Activated CD8-positive, alpha-beta memory T cell treated with anti-CD3 and anti-CD28 coated beads, Interleukin-2, amount 50 U/mL, for 1 hour (primary cell): ENCODE measurements around the gene KRT17.
A peak's percentile ranks its signal among the peaks of the same experiment; 100 is the strongest.

Source experiments
- DNase-seq: peaks from one replicate; pipeline ENCODE4 v3.0.0-alpha.2; 2020; ENCODE audit errors: extremely low read depth

Gene KRT17

GRCh38 chr17:41624208-41625101 lies at the start of gene KRT17:
KRT17 (minus strand) TSS chr17:41624575; CDS start chr17:41624509, 66 bp downstream.
- no peak for DNase-seq

GRCh38 chr17:41672153-41672552 lies 47.8 kb upstream of the KRT17 start:
- no peak for DNase-seq

GRCh38 chr17:41667280-41668041 lies 43.1 kb upstream of the KRT17 start:
- no peak for DNase-seq

- DNase-seq, result peak; percentile 53
Measured at GRCh38 chr17:41666708-41667279, 42.4 kb upstream of the KRT17 start.

GRCh38 chr17:41666237-41666641 lies 41.9 kb upstream of the KRT17 start:
- DNase-seq, result no peak

- peak; percentile 55 for DNase-seq
Measured at GRCh38 chr17:41665566-41666236, 41.3 kb upstream of the KRT17 start.

- DNase-seq, result no peak
Measured at GRCh38 chr17:41664587-41665565, 40.5 kb upstream of the KRT17 start.

GRCh38 chr17:41664172-41664457 lies 39.7 kb upstream of the KRT17 start:
- DNase-seq, result no peak

GRCh38 chr17:41663451-41664171 lies 39.2 kb upstream of the KRT17 start:
- DNase-seq, result no peak

- no peak for DNase-seq
Measured at GRCh38 chr17:41660221-41660711, 35.9 kb upstream of the KRT17 start.

GRCh38 chr17:41659427-41660212 lies 35.2 kb upstream of the KRT17 start:
- DNase-seq, result no peak

GRCh38 chr17:41658846-41659245 lies 34.5 kb upstream of the KRT17 start:
- DNase-seq, result no peak

GRCh38 chr17:41657936-41658335 lies 33.6 kb upstream of the KRT17 start:
- no peak for DNase-seq

- DNase-seq, result no peak
Measured at GRCh38 chr17:41657176-41657754, 32.9 kb upstream of the KRT17 start.

GRCh38 chr17:41656249-41657023 lies 32.1 kb upstream of the KRT17 start:
- no peak for DNase-seq

GRCh38 chr17:41655611-41656111 lies 31.3 kb upstream of the KRT17 start:
- DNase-seq, result no peak

GRCh38 chr17:41654678-41655607 lies 30.6 kb upstream of the KRT17 start:
- no peak for DNase-seq
